GM19328 (cell line): ENCODE measurements around the gene EHMT1.

Source experiments
- ATAC-seq: cut with Tn5 transposase; IDR thresholded peaks from one replicate; pipeline ENCODE4 v1.9.1; 2021; ENCODE audit warnings: mild to moderate bottlenecking, moderate library complexity; ENCODE audit not compliant: unreplicated experiment

Gene EHMT1

DNA sequence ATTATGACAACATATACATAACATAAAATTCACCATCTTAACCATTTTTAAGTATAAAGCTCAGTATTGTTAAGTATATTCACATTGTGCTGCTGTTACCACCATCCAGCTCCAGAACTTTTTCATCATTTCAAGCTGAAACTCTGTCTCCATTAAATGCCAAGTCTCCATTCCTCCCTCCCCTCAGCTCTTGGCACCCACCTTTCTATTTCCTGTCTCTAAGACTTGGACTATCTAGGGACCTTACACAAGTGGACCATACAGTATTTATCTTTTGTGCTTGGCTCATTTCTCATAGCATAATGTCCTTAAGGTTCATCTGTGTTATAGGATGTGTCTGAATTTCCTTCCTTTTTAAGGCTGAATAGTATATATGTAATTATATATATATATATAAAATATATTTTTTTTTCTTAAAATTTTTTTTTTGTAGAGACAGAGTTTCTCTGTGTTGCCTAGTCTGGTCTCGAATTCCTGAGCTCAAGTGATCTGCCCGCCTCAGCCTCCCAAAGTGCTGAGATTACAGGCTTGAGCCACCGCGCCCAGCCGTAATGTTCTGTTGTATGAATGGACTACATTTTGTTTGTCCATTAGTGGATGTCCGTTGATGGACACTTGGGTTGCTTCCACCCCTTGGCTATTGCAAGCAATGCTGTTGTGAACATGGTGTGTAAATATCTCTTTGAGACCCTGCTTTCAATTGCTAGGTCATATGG lies 72.3 kb downstream of the EHMT1 start:
- no peak for ATAC-seq

DNA sequence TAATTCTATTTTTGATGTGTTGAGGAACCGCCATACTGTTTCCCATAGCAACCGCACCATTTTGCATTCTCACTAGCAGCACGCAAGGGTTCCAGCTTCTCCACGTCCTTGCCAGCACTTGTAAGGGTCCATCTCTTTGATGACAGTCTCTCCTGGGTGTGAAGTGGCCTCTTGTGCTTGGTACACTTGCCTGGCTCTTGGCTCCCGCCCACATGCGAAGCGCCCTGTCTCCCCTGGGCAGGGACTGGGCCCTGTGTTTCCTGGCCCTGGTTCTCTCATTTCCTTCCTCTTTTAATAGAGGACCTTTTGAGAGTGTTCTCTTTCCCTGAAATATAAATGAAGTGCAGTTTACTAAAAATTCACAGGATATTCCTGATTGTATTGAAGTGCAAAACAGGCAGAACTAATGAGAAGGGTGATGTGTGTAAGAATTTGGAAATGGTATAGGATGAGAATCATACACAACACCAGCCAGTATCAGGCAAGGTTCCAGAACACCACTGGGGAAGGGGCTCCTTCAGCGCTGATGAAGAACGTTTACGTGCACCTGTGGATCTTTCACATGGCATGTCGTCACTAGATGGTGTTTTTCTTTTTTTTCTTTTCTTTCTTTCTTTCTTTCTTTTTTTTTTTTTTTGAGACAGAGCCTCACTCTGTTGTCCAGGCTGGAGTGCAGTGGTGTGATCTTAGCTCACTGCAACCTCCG lies 73.0 kb downstream of the EHMT1 start:
- ATAC-seq: no peak

DNA sequence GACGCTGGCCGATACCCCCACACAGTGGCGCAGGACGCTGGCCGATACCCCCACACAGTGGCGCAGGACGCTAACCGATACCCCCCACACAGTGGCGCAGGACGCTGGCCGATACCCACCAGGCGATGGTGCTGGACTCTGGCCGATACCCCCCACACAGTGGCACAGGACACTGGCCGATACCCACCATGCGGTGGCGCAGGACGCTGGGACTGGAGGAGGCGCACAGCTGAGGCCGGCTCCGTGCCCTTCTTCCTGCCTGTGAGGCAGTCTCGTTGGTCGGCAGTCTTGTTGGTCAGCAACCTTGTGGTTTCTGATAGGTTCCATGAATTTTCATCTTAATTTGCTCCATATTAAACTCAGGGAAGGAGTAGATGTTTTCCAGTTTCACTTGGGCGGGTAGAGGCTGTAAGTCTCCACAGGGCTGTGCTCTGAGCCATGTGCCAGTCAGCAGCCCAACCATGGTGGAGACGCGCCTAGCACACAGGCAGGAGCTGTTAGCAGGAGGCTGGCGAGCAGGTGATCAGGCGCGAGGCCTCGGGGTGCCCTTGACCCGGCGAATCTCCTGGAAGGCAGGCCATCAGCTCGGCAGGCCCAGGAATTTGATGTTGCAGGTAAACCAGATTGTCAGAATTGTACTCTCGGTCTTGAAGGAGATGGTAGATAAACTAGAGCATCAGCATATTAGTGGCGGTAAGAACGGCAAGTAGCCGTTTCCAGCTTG lies 75.6 kb downstream of the EHMT1 start:
- ATAC-seq: no peak

DNA sequence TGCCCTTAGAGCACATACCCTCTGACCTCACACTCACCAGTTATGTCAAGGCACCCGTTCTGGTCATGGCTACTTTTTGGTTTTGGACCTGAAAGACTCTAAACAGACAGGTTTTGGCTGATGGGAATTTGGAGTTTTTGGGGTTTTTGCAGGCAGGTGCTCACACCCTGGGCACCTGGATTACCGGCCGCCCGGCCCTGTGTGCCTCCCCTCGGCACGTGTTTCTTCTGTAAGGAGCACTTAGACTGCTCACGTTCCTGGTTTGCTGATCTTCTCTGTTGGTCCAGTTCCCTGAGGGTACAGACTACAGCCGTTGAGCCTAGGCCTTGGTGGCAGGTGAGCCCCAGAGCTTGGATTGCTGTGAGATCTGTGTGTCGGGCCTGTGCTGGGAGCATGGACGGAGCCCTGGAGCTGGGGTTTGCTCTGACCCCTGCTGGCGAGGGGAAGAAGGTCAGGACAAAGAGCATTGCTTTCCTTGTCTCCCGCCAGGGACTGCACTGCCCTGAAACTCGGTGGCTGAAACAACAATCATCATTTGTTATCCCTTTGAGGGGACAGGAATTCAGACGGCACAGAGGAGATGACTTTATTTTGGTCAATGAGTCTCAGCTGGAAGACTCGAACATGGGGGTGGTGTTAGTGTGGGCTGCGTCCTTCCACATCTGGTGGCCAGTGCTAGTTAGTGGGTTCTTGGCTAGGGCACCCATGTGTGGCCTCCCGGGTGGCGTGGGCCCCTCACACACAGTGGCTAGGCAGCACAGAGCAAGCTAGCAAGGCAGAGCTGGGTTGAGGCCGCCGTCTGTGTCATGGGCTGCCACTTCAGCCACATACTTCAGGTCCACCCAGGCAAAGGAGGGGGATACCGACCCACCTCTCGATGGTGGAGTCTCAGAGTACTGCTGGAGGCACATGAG lies 76.4 kb downstream of the EHMT1 start:
- no peak for ATAC-seq

DNA sequence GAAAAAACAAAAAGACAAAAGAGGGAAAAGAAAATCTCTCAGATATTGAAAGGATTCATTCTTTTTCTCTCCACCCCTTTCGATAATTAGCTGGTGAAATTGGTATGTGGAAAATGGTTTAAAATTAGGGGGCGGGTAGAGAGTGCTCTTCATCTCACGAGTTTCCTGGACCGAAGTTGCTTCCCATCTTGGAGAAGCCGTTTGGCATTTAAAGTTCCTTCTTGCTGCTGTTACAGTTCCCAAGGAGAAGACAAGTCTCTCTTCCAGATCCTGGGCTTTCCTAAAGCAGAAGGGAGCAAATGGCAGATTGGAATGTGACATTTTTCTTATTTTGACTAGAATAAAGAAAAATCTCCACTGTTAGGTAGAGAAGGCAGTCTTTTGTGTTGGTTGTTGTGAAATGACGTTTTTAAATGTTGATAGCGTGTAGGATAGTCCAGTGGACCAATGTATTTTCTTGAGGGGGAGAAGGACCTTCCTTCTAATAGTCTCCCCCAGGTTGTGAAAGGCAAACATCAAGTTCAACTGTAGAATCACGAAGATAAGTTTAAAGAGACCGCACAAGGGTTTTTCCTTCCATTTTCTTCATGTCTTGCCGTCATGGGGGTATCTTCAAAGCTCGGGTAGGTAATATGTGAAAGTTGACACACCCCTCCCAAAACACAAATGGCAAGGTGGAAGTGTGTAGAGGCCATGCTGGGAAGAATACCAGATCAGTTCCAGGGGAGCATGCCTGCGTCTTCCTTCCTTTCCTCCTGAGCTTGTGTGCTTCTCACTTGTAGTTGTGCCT lies 77.5 kb downstream of the EHMT1 start:
- ATAC-seq: no peak

DNA sequence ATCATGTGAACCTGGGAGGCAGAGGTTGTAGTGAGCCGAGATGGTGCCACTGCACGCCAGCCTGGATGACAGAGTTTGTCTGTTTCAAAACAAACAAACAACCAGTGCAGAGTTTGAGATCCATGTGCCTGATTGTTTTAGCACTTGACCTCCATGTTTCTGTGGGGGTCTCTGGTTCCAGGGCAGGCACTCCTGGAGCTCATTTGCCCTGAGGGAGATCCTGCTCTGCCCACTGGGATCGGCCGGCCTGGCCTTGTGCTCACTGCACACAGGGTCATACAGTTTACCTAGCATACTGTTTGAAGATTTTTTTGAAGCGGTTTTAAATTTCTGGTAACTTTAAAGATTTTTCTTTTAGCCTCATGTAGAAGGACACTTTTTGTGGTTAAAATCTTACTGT lies 78.4 kb downstream of the EHMT1 start:
- ATAC-seq: no peak

DNA sequence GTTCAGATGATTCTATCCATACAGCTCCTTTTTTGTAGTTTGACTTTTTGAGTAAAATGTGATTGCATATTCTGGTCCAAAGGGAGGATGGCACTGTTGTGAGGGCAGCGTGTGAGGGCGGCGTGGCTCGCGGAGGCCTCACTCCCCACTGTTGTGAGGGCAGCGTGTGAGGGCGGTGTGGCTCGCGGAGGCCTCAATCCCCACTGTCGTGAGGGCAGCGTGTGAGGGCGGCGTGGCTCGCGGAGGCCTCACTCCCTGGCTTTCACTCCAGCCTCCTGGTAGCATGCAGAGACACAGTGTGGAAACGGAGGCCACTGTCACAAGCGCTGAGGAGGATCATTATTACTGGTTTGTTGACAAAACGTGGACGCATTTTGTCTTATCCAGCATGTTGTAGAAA lies 79.0 kb downstream of the EHMT1 start:
- ATAC-seq: no peak

DNA sequence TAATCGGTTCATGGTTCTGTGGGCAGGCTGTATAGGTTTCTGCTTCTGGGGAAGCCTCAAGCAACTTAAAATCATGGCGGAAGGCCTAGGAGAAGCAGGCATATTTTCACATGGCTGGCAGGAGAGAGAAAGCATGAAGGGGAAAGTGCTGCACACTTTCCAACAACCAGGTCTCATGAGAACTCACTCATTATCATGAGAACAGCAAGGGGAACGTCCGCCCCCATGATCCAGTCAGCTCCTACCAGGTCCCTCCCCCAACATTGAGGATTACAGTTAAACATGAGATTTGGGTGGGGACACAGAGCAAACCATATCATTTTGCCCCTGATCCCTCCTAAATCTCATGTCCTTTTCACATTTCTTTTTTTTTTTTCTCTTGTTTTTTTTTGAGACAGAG lies 82.1 kb downstream of the EHMT1 start:
- ATAC-seq: no peak

DNA sequence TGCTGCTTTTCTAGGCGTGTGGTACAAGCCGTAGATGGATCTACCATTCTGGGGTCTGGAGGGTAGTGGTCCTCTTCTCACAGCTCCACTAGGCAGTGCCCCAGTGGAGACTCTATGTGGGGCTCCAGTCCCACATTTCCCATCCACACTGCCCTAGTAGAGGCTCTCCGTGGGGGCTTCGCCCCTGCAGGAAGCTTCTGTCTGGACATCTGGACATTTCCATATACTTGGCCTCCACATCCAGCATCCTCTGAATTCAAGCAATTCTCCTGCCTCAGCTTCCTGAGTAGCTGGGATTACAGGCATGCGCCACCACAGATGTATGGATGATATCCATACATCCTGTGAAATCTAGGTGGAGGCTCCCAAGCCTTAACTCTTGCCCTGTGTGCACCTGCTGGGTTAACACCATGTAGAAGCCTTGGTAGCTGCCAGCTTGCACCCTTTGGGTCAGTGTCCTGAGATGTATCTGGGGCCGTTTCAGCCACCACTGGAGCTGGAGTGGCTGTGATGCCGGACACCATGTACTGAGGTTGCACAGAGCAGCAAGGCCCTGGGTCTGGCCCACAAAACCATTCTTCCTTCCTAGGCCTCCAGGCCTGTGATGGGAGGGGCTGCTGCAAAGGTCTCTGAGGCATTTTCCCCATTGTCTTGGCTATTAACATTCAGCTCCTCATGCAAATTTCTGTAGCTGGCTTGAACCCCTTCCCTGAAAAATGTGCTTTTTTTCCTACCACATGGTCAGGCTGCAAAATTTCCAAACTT lies 84.0 kb downstream of the EHMT1 start:
- no peak for ATAC-seq

DNA sequence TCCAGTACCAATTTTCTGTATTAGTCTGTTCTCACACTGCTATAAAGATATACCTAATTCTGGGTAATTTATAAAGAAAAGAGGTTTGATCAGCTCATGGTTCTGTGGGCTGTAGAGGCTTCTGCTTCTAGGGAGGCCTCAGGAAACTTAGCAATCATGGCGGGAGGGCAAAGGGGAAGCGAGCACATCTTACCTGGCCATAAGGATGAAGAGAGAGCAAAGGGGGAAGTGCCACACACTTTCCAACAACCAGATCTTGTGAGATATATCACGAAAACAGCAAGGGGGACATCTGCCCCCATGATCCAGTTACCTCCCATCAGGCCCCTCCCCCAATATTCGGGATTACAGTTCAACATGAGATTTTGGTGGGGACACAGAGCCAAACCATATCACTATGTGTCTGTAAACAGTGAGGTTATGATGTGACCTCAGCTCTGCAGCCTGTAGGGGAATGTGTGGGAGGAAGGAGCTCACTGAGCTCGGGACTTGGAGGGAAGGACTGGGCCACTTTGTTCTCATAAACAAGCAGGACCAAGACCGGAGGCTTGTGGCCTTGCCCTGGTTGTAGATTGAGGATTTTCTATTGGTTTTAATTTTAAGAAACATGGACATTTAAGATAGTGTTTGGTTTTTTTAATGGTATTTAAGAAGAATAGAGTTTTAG lies 85.2 kb downstream of the EHMT1 start:
- no peak for ATAC-seq

DNA sequence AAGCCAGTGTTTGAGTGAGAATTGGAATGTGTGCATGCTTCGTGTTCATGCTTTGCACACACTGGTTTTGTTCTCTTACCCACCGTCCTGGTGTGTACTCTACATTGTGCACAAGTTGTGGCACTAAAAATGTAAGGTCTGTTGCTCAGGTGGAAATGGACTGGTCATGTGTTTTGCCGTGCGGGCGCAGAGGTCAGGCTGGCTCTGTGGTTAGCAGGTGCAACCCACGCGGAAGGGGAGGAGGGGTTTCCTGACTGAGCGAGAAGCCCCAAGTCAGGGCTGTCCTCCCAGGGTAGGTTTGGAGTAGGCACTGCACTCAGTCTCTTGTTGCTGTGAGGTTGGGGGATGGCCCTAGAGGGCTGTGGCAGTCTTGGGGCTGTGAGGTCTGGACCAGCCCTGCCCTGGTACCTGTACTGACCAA lies 86.6 kb downstream of the EHMT1 start:
- no peak for ATAC-seq

DNA sequence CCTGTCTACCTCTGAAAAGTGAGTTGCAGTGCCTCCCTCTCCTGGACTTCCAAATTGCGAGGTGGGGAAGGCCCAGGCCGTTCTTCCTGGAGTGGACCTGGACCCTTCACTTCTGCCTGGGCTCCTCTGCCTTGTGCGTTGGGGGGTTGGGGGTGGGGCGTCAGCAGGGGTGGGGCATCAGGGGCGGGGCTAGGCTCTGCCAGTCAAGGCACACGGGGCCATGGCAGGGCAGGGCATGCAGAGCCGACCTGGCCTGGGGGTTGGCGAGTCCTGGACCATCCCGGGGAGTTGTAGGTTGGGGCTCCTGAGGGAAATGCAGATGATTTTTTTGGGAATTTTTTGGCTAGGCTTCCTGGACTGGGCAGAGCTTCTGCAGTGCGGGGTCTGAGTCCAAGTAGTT lies 87.1 kb downstream of the EHMT1 start:
- no peak for ATAC-seq

DNA sequence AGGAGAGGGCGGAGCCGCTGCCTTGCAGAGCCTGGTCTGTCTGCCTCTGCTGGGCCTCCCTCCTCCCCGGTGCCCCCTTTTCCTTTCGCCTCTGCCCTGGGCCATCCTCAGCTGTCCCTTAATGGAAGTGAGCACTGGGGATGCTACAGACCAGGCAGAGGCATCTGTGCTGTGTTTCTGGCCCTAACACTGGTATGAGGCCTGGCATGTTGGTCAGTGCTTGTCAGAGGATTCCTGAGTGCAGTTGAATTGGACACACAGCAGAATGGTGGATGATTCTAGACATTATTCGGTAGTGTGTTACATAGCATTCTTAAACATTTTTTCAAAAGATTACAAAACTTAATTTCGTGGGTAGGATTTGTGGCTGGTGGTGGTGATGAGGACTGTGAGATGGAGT lies 88.6 kb downstream of the EHMT1 start:
- no peak for ATAC-seq

DNA sequence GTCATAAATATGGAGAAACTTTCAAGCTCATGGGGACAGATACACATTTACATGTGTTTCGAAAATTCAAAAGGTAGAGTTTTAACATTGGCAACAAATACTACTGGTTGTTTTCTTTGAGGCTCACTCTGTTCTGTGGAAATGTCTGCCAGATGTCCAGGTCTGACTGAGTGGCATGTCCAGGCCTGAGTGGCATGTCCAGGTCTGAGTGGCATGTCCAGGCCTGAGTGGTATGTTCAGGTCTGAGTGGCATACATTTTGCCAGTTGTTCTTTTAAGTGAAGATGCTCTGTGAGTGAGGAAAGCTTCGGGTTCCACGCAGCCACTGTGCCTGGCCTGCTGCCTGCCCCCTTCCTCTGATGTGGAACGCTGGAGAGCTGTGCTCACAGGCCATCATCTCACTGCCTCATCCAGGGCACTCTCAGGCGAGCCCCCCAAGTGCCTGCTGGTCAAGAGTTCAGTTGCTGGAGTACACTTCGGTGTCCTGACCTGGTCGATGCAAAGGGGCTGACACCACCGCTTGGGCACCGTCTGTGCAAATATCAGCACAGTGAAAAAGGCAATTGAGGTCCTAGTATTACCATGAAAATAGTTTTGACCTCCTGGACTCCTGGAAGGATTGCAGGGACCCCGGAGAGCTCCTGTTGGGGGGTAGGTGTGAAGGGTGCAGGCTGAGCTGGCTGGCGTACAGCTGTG lies 89.9 kb downstream of the EHMT1 start:
- no peak for ATAC-seq

DNA sequence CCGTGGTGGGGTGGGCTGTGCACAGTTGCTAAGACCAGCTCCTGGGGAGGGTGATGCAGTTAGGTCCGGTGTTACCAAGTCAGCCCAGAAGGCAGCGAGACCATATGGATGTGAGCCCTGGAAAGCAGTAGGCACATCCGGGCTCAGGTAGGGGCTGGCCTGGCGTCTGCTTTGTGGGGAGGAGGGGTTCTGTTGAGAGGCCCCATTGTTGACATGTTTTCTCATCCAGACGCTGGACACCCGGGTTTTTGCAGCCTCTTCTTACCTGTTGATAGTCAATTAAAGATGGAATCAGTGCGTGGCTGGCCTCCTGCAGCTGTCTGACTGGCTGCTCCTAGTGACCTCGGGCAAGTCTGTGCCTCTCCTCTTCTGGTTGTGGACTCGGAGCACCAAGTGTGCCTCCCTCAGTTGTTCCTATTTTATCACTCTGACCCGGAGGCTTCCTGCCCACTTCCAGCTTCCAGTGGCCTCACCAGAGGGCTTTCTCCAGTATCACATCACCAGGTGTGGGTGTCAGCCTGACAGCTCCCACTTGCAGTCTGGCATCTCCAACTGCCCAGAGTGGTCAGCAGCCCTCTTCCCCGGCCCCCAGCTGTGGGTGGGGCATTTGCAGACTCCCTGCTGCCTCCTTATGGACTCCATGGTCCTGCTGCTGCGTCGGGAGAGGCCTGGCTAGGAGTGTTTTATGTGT lies 90.8 kb downstream of the EHMT1 start:
- ATAC-seq: no peak

DNA sequence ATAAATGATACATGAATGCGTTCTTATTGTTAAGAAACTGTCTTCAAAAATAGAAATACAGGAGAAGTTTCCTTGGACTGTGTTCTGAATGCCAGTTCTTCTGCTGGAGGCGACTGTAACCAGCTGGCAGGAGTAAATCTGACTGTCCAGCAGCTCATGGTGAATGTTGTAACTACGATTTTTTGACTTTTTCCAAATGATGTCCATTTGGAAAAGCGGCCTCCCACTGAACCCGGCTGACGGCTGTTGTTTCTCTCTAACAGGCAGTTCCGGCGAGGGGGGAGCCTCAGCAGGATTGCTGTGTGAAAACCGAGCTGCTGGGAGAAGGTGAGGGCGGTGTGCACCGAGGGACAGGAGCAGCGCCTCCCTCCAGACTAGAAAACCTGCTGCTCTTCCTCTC lies 91.9 kb downstream of the EHMT1 start:
- no peak for ATAC-seq

DNA sequence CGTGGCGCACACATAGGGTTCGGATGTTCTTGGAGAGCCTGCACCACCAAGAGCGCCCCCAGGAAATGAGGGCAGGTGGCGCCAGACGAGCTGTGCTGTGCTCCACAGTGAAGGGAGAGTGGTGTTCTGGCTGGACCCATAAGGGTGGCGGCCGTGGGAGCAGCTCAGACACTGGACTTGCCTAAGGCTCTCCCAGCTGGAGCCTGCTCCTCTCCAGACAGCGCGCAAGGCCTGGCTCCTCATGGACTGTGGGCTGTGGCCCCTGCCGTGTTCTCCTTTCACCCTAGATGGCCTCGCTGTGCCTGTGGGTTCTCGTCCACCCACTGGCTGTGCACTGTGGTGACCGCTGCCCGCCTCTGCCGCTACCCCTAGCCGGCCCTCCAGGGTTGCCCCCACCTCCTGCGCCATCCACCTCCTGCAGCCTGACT lies 92.9 kb downstream of the EHMT1 start:
- no peak for ATAC-seq

DNA sequence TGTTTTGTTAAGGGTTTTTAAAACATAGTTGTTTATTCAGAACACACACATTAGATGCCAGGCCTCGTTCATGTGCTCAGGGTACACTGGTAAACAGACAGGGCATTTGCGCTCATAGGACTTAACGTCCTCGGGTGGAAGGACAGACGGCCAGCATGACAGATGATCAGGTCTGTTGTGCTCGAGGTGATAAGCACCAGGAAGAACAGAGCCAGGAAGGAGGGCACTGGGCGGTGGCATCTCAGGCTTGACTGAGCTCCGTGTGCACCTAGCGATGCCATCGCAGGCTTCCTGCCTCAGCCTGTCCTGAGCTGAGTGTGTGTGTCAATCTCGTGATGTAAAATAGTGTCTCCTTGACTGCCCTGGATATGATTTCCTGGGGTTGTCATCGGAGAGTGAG lies 96.5 kb downstream of the EHMT1 start:
- no peak for ATAC-seq
